ENCODE results near the gene THSD8.
"Not testable (repeated sequence)": the region's sequence is repeated elsewhere in the genome, so short reads cannot be mapped to it uniquely, and the experiment has no call there.

The THSD8 gene

GRCh38 chr19:12833738-12834565 lies 32.1 kb downstream of the THSD8 start:
- peak; percentile 54 for DNase-seq

- DNase-seq, result no peak
Measured at GRCh38 chr19:12834566-12834943, 32.7 kb downstream of the THSD8 start, which contains the start of gene RTBDN. Gene RTBDN, minus strand, starts transcription at chr19:12834579. Its CDS starts 4,600 bp downstream, at chr19:12829979.

GRCh38 chr19:12834976-12835757 lies 33.3 kb downstream of the THSD8 start:
- DNase-seq, result no peak

- no peak for DNase-seq
Measured at GRCh38 chr19:12836529-12836863, 34.6 kb downstream of the THSD8 start.

GRCh38 chr19:12837225-12837624 lies 35.4 kb downstream of the THSD8 start:
- DNase-seq, result no peak

- DNase-seq, result peak; percentile 29
Measured at GRCh38 chr19:12838182-12838885, 36.5 kb downstream of the THSD8 start, which contains the start of gene MAST1. Gene MAST1, plus strand, starts transcription at chr19:12838515. Its CDS starts 58 bp downstream, at chr19:12838573.

- DNase-seq, result no peak
Measured at GRCh38 chr19:12838886-12839756, 37.3 kb downstream of the THSD8 start.

- peak; percentile 19 for DNase-seq
Measured at GRCh38 chr19:12840091-12841079, 38.5 kb downstream of the THSD8 start.

GRCh38 chr19:12841094-12841493 lies 39.2 kb downstream of the THSD8 start:
- DNase-seq, result no peak

GRCh38 chr19:12842511-12842910 lies 40.6 kb downstream of the THSD8 start:
- no peak for DNase-seq

GRCh38 chr19:12843328-12843727 lies 41.5 kb downstream of the THSD8 start:
- DNase-seq, result no peak

GRCh38 chr19:12843999-12844732 lies 42.3 kb downstream of the THSD8 start:
- no peak for DNase-seq

- DNase-seq, result not testable (repeated sequence)
Measured at GRCh38 chr19:12846613-12847012, 44.7 kb downstream of the THSD8 start.

- peak; percentile 25 for DNase-seq
Measured at GRCh38 chr19:12847159-12848139, 45.6 kb downstream of the THSD8 start.

All from NCI-H345 (cell line).